Keratinocyte (primary cell): Measurements from ENCODE around the gene NADK2. TPM values are rescaled to one million over a fixed set of nuclear protein-coding genes. Genes with fewer than 3 reads are reported as not detected.
"Not testable (repeated sequence)": the region's sequence is repeated elsewhere in the genome, so short reads cannot be mapped to it uniquely, and the experiment has no call there.

Experiments
- DNase-seq: peaks from one replicate; pipeline ENCODE4 v3.0.0-alpha.2; 2011; ENCODE audit warnings: low read depth, missing footprints, low spot score
- FAIRE-seq: peaks from 2 replicates; lab custom pipeline; 2011; peaks lifted over from hg19 to GRCh38; lab: Jason Lieb, UNC
- H2AFZ ChIP-seq: 2 replicates; pipeline ENCODE4 v1.6.0; 2012; ENCODE audit warnings: low read length, control low read depth, inconsistent platforms; ENCODE audit not compliant: control insufficient read depth
- H3K27ac ChIP-seq: 2 replicates; pipeline ENCODE4 v1.5.1; 2011; ENCODE audit warnings: low read length; ENCODE audit not compliant: control insufficient read depth, insufficient read depth
- H3K27me3 ChIP-seq: 3 replicates; pipeline ENCODE4 v1.6.0; 2011; ENCODE audit warnings: low read length; ENCODE audit not compliant: control insufficient read depth, insufficient read depth; ENCODE audit errors: extremely low read depth
- H3K36me3 ChIP-seq, 2 experiments: 2 replicates in 1 of 2; 3 replicates in 1 of 2; pipeline ENCODE4 v1.5.1; 2011; ENCODE audit warnings: low read length in 2 of 2, mild to moderate bottlenecking in 1 of 2; ENCODE audit not compliant: control insufficient read depth in 2 of 2, insufficient read depth in 2 of 2; ENCODE audit errors: extremely low read depth in 1 of 2
- H3K4me1 ChIP-seq: 3 replicates; pipeline ENCODE4 v1.5.1; 2011; ENCODE audit warnings: low read length; ENCODE audit not compliant: control insufficient read depth, insufficient read depth; ENCODE audit errors: extremely low read depth
- H3K4me2 ChIP-seq: 3 replicates; pipeline ENCODE4 v1.6.0; 2011; ENCODE audit warnings: low read depth, low read length; ENCODE audit not compliant: control insufficient read depth, insufficient read depth; ENCODE audit errors: extremely low read depth
- H3K4me3 ChIP-seq, 3 experiments: fragments of 200-600 bp in 1 of 3; sonication (generic) in 1 of 3; 2 replicates in 2 of 3; 3 replicates in 1 of 3; pipeline ENCODE4 v1.5.1; 2011 to 2016; ENCODE audit warnings: low read length in 3 of 3, mild to moderate bottlenecking in 3 of 3, control low read depth in 2 of 3, inconsistent platforms in 1 of 3, low read depth in 1 of 3, mixed read lengths in 1 of 3, mixed run types in 1 of 3, moderate library complexity in 1 of 3; ENCODE audit not compliant: control insufficient read depth in 2 of 3, insufficient read depth in 2 of 3; ENCODE audit errors: extremely low read depth in 1 of 3
- H3K79me2 ChIP-seq: 2 replicates; pipeline ENCODE4 v1.6.0; 2012; ENCODE audit warnings: low read length; ENCODE audit not compliant: control insufficient read depth, insufficient read depth
- H3K9ac ChIP-seq: 3 replicates; pipeline ENCODE4 v1.6.0; 2011; ENCODE audit warnings: low read length; ENCODE audit not compliant: control insufficient read depth, insufficient read depth; ENCODE audit errors: extremely low read depth
- H3K9me1 ChIP-seq: 3 replicates; pipeline ENCODE4 v1.6.0; 2011; ENCODE audit warnings: low read length; ENCODE audit not compliant: control insufficient read depth, insufficient read depth; ENCODE audit errors: extremely low read depth
- H3K9me3 ChIP-seq: 2 replicates; pipeline ENCODE4 v1.5.1; 2012; ENCODE audit warnings: low read depth, low read length; ENCODE audit not compliant: control insufficient read depth
- H4K20me1 ChIP-seq: 3 replicates; pipeline ENCODE4 v1.6.0; 2011; ENCODE audit warnings: low read length; ENCODE audit not compliant: control insufficient read depth, insufficient read depth; ENCODE audit errors: extremely low read depth
- EZH2 ChIP-seq: IDR thresholded peaks from one replicate; pipeline ENCODE4 v1.6.1; 2012; ENCODE audit warnings: inconsistent platforms, mild to moderate bottlenecking, low read length, moderate library complexity
- dilution Hi-C: fragments of 300-500 bp; cut with MboI; formaldehyde crosslinking; loops from one replicate; pipeline ENCODE4 v1.7.0; 2020; ENCODE audit warnings: low sequenced_read_pairs; ENCODE audit not compliant: extremely low pct_ligation_motif_present
- polyA plus RNA-seq, 5 experiments: library from polyadenylated mRNA; depleted of rRNA in 3 of 5; stranded (reverse) in 3 of 5; stranded (forward) in 1 of 5; unstranded in 1 of 5; fragments of >200 nt; gene quantifications; 1 replicate in 1 of 5; 2 replicates in 3 of 5; 3 replicates in 1 of 5; pipeline versions ENCODE4 v1.2.1 to v1.2.3, GENCODE V29; 2011 to 2012; ENCODE audit warnings: missing spikeins in 2 of 5, low read depth in 1 of 5, low replicate concordance in 1 of 5
- TF ChIP-seq, protein P1 (sequence below), 3 experiments: IDR thresholded peaks in 1 of 3; conservative IDR thresholded peaks in 1 of 3; optimal IDR thresholded peaks in 1 of 3; 2 replicates in 2 of 3; 3 replicates in 1 of 3; pipeline versions ENCODE3 to v1.5.1; 2011; ENCODE audit warnings: low read length in 3 of 3, mild to moderate bottlenecking in 3 of 3, moderate library complexity in 2 of 3, control low read depth in 1 of 3, inconsistent platforms in 1 of 3; ENCODE audit not compliant: insufficient read depth in 2 of 3; ENCODE audit errors: extremely low read depth in 1 of 3

NADK2 gene
- polyA plus RNA-seq, 1 donor (not counting 4 experiments of a cell fraction or from before 2014, with no cell fraction given) = 15.4 TPM

DNA sequence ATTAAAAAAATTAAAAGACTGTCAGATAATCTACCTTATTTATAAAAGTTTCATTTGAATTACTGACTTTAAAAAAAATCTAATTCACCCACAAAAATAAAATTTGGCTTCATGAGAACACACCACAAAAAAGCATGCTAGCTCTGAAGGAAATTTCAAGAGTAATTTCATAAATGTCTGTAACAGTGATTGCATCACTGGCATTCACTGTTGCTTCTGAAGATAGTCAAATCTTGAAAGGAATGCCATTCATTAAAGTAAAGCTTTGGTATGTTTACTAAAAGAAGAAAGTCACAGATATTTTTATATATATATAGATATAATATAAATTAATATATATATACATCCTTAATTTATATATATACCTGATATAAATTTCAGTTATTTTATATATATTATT lies 43.4 kb downstream of the NADK2 start:
- TF ChIP-seq EZH2 = no peak
- TF ChIP-seq, protein P1, sequence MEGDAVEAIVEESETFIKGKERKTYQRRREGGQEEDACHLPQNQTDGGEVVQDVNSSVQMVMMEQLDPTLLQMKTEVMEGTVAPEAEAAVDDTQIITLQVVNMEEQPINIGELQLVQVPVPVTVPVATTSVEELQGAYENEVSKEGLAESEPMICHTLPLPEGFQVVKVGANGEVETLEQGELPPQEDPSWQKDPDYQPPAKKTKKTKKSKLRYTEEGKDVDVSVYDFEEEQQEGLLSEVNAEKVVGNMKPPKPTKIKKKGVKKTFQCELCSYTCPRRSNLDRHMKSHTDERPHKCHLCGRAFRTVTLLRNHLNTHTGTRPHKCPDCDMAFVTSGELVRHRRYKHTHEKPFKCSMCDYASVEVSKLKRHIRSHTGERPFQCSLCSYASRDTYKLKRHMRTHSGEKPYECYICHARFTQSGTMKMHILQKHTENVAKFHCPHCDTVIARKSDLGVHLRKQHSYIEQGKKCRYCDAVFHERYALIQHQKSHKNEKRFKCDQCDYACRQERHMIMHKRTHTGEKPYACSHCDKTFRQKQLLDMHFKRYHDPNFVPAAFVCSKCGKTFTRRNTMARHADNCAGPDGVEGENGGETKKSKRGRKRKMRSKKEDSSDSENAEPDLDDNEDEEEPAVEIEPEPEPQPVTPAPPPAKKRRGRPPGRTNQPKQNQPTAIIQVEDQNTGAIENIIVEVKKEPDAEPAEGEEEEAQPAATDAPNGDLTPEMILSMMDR (optimal IDR thresholded peaks at IDR 0.05 in 1 of 3, IDR thresholded peaks at IDR 0.05 in 1 of 3, conservative IDR thresholded peaks at IDR 0.05 in 1 of 3; ENCODE audit: extremely low read depth in 1 of 3, insufficient read depth in 2 of 3, low read length in 3 of 3) = no peak
- Histone ChIP-seq H3K9me1 (no peaks in the 10 kb centered on the region), H3K36me3 (peaks cover 0 to 8% of the 10 kb centered on the region in 2 experiments), H2AFZ (no peak overlapping the region), H3K27me3 (no peaks in the 10 kb centered on the region), H4K20me1 (no peaks in the 10 kb centered on the region), H3K9me3 (no peaks in the 10 kb centered on the region), H3K9ac (no peak overlapping the region), H3K27ac (no peak overlapping the region), H3K79me2 (no peaks in the 10 kb centered on the region), H3K4me3 (no peak overlapping the region), H3K4me2 (no peak overlapping the region), H3K4me1 (no peaks in the 10 kb centered on the region)
- FAIRE-seq = no peak
- dilution Hi-C loops = no loop called here
- no peak for DNase-seq

GRCh38 chr5:36193746-36194145 lies 48.0 kb downstream of the NADK2 start:
- TF ChIP-seq EZH2 = no peak
- TF ChIP-seq, protein P1 (optimal IDR thresholded peaks at IDR 0.05 in 1 of 3, IDR thresholded peaks at IDR 0.05 in 1 of 3, conservative IDR thresholded peaks at IDR 0.05 in 1 of 3; ENCODE audit: extremely low read depth in 1 of 3, insufficient read depth in 2 of 3, low read length in 3 of 3) = no peak
- Histone ChIP-seq H2AFZ (no peak overlapping the region), H3K79me2 (no peaks in the 10 kb centered on the region), H3K4me2 (no peak overlapping the region), H3K4me3 (no peak overlapping the region), H3K9me1 (no peaks in the 10 kb centered on the region), H3K9me3 (no peaks in the 10 kb centered on the region), H3K27ac (no peak overlapping the region), H3K9ac (no peak overlapping the region), H3K36me3 (peaks cover 0 to 5% of the 10 kb centered on the region in 2 experiments), H3K27me3 (no peaks in the 10 kb centered on the region), H4K20me1 (no peaks in the 10 kb centered on the region), H3K4me1 (no peaks in the 10 kb centered on the region)
- no peak for FAIRE-seq
- DNase-seq = no peak
- dilution Hi-C loops = no loop called here

- H3K79me2 ChIP-seq, H3K27me3 ChIP-seq, H3K27ac ChIP-seq, H4K20me1 ChIP-seq, H3K9me3 ChIP-seq, H3K9me1 ChIP-seq, H3K4me1 ChIP-seq, H3K36me3 ChIP-seq, H3K4me3 ChIP-seq, H3K4me2 ChIP-seq, H3K9ac ChIP-seq, dilution Hi-C loops, H2AFZ ChIP-seq, DNase-seq, FAIRE-seq: not testable (repeated sequence)
These were observed 57.3 kb downstream of the NADK2 start for GRCh38 chr5:36184408-36184807.
